GM23248 (cell line): ENCODE data around the gene CHST3. TPM values are rescaled to one million over a fixed set of nuclear protein-coding genes. Genes with fewer than 3 reads are reported as not detected.

ENCODE experiments used
- DNase-seq: peaks from one replicate; pipeline ENCODE4 v3.0.0-alpha.2; 2015
- H2AFZ ChIP-seq: fragments of 200-600 bp; sonication (generic); 2 replicates; pipeline ENCODE4 v1.6.1; 2016; ENCODE audit warnings: antibody characterized with exemption
- H3F3A ChIP-seq: fragments of 200-600 bp; sonication (generic); 2 replicates; pipeline ENCODE4 v1.6.1; 2016; ENCODE audit warnings: mild to moderate bottlenecking, antibody characterized with exemption, mixed run types; ENCODE audit not compliant: insufficient read depth
- H3K27ac ChIP-seq: fragments of 200-600 bp; sonication (generic); 2 replicates; pipeline ENCODE4 v1.5.1; 2016; ENCODE audit warnings: mild to moderate bottlenecking
- H3K27me3 ChIP-seq: fragments of 200-600 bp; sonication (generic); replicated peaks from 2 replicates; pipeline ENCODE4 v1.6.1; 2016; ENCODE audit warnings: mild to moderate bottlenecking; ENCODE audit not compliant: insufficient read depth
- H3K36me3 ChIP-seq: fragments of 200-600 bp; sonication (generic); 2 replicates; pipeline ENCODE4 v1.6.1; 2016; ENCODE audit warnings: low read depth, mild to moderate bottlenecking
- H3K4me1 ChIP-seq: fragments of 200-600 bp; sonication (generic); 2 replicates; pipeline ENCODE4 v1.6.1; 2016; ENCODE audit warnings: mild to moderate bottlenecking; ENCODE audit not compliant: insufficient read depth
- H3K4me2 ChIP-seq: fragments of 200-600 bp; sonication (generic); one replicate; pipeline ENCODE4 v1.6.1; 2016; ENCODE audit warnings: mild to moderate bottlenecking; ENCODE audit not compliant: unreplicated experiment
- H3K4me3 ChIP-seq: fragments of 200-600 bp; sonication (generic); 2 replicates; pipeline ENCODE4 v1.5.1; 2016; ENCODE audit warnings: mild to moderate bottlenecking
- H3K79me2 ChIP-seq: fragments of 200-600 bp; sonication (generic); 2 replicates; pipeline ENCODE4 v1.6.1; 2016; ENCODE audit warnings: mild to moderate bottlenecking; ENCODE audit not compliant: insufficient read depth
- H3K9ac ChIP-seq: fragments of 200-600 bp; sonication (generic); 2 replicates; pipeline ENCODE4 v1.6.1; 2016; ENCODE audit warnings: mild to moderate bottlenecking
- H3K9me2 ChIP-seq: fragments of 200-600 bp; sonication (generic); 2 replicates; pipeline ENCODE4 v1.6.1; 2016; ENCODE audit warnings: mixed run types, mild to moderate bottlenecking, moderate library complexity; ENCODE audit not compliant: insufficient read depth
- H3K9me3 ChIP-seq: fragments of 200-600 bp; sonication (generic); one replicate; pipeline ENCODE4 v1.6.1; 2017; ENCODE audit warnings: low read depth
- H4K20me1 ChIP-seq: fragments of 200-600 bp; sonication (generic); 2 replicates; pipeline ENCODE4 v1.6.0; 2016; ENCODE audit not compliant: insufficient read depth
- EZH2 ChIP-seq: fragments of 200-600 bp; sonication (generic); IDR thresholded peaks from 2 replicates; pipeline ENCODE4 v1.6.1; 2018; ENCODE audit warnings: antibody characterized with exemption, mild to moderate bottlenecking; ENCODE audit not compliant: insufficient read depth, poor library complexity, severe bottlenecking
- EZH2phosphoT487 ChIP-seq: fragments of 200-600 bp; sonication (generic); IDR thresholded peaks from 2 replicates; pipeline ENCODE4 v1.6.1; 2018; ENCODE audit warnings: antibody characterized with exemption, moderate library complexity, mild to moderate bottlenecking, low read depth; ENCODE audit not compliant: insufficient read depth
- WGBS, 2 experiments: methylation state at CpG; one replicate each; pipeline ENCODE4 v1.1.6; 2015 to 2017; ENCODE audit warnings: low lambda C conversion rate in 2 of 2, low coverage in 1 of 2; ENCODE audit errors: missing lambda C conversion rate in 2 of 2; 5-methylcytosine and 5-hydroxymethylcytosine counted together
- in situ Hi-C: fragments of 300-500 bp; cut with MboI; formaldehyde crosslinking; loops from 2 replicates; pipeline ENCODE4 v1.15.0; 2020
- polyA plus RNA-seq: library from polyadenylated mRNA; unstranded; fragments of >200 nt; fragmentation: Nextera tagmentation; extraction: Ambion mirVana; gene quantifications from 2 replicates; pipeline ENCODE4 v1.2.1, GENCODE V29; 2016
- total RNA-seq: library from RNA; depleted of rRNA; stranded (reverse); fragments of >200 nt; shearing (Covaris generic); gene quantifications from 2 replicates; pipeline ENCODE4 v1.2.3, GENCODE V29; 2014

CHST3 gene
- total and polyA plus RNA-seq, 2 experiments from 2014 or later, result 10.7 to 42.2 TPM

- no peak for DNase-seq
- H3K36me3 ChIP-seq, result no peaks in the 10 kb centered on the region
- H2AFZ ChIP-seq, result no peak overlapping the region
- H3K79me2 ChIP-seq, result no peaks in the 10 kb centered on the region
- H3K9me3 ChIP-seq, result no peaks in the 10 kb centered on the region
- 86 to 88% methylated on average over 11 of the region's 11 CpGs for WGBS, 2 experiments
- H3K4me2 ChIP-seq, result no peak overlapping the region
- H3K4me1 ChIP-seq, result peaks cover 8% of the 10 kb centered on the region
- no peak overlapping the region for H3K9ac ChIP-seq
- peaks cover 5% of the 10 kb centered on the region; the same call in 1 of the 2 replicates for H3F3A ChIP-seq
- no peak overlapping the region for H3K27ac ChIP-seq
- H3K4me3 ChIP-seq, result no peak overlapping the region
- in situ Hi-C loops, result no loop called here
- no peaks in the 10 kb centered on the region for H3K9me2 ChIP-seq
- TF ChIP-seq EZH2phosphoT487 (no peak), EZH2 (no peak)
- no peaks in the 10 kb centered on the region for H3K27me3 ChIP-seq
- H4K20me1 ChIP-seq, result no peaks in the 10 kb centered on the region
Observed at GRCh38 chr10:72019085-72019876, 55.1 kb downstream of the CHST3 start.

GRCh38 chr10:72020914-72021809 is 57.0 kb downstream of the CHST3 start:
- H3K27me3 ChIP-seq, result no peaks in the 10 kb centered on the region

GRCh38 chr10:72022228-72022627 is 58.0 kb downstream of the CHST3 start:
- 74 to 77% methylated on average over 6 of the region's 6 CpGs for WGBS, 2 experiments
- no peaks in the 10 kb centered on the region for H4K20me1 ChIP-seq
- in situ Hi-C loops, result no loop called here
- H3K79me2 ChIP-seq, result no peaks in the 10 kb centered on the region
- H3K4me1 ChIP-seq, result peaks cover 4% of the 10 kb centered on the region
- H3K27me3 ChIP-seq, result no peaks in the 10 kb centered on the region
- DNase-seq, result no peak
- TF ChIP-seq EZH2, result no peak
- TF ChIP-seq EZH2phosphoT487, result no peak
- H3K4me3 ChIP-seq, result no peak overlapping the region
- no peak overlapping the region for H2AFZ ChIP-seq
- H3K9me3 ChIP-seq, result no peaks in the 10 kb centered on the region
- H3K9me2 ChIP-seq, result no peaks in the 10 kb centered on the region
- no peaks in the 10 kb centered on the region for H3K36me3 ChIP-seq
- no peak overlapping the region for H3K27ac ChIP-seq
- no peak overlapping the region for H3K4me2 ChIP-seq
- no peak overlapping the region for H3K9ac ChIP-seq
- no peaks in the 10 kb centered on the region for H3F3A ChIP-seq

More at GRCh38 chr10:72020914-72021809, 57.0 kb downstream of the CHST3 start:
- no peak overlapping the region for H3K27ac ChIP-seq
- no peak overlapping the region for H3K4me3 ChIP-seq
- no peaks in the 10 kb centered on the region for H3K9me3 ChIP-seq
- WGBS, 2 experiments, result 80 to 81% methylated on average over 9 of the region's 9 CpGs
- no peak overlapping the region for H3K4me2 ChIP-seq
- no peaks in the 10 kb centered on the region for H3K79me2 ChIP-seq
- H3F3A ChIP-seq, result peaks cover 5% of the 10 kb centered on the region; the same call in 1 of the 2 replicates
- DNase-seq, result no peak
- in situ Hi-C loops, result no loop called here
- peaks cover 8% of the 10 kb centered on the region for H3K4me1 ChIP-seq
- H4K20me1 ChIP-seq, result no peaks in the 10 kb centered on the region
- no peak overlapping the region for H3K9ac ChIP-seq
- no peak overlapping the region for H2AFZ ChIP-seq
- no peak for TF ChIP-seq EZH2phosphoT487
- TF ChIP-seq EZH2, result no peak
- no peaks in the 10 kb centered on the region for H3K36me3 ChIP-seq
- H3K9me2 ChIP-seq, result no peaks in the 10 kb centered on the region

GRCh38 chr10:72024596-72024995 is 60.4 kb downstream of the CHST3 start:
- no peak for TF ChIP-seq EZH2phosphoT487
- no peak for TF ChIP-seq EZH2
- Histone ChIP-seq H2AFZ (no peak overlapping the region), H3K27me3 (no peaks in the 10 kb centered on the region), H3F3A (no peaks in the 10 kb centered on the region), H3K36me3 (no peaks in the 10 kb centered on the region), H3K27ac (no peak overlapping the region), H3K4me3 (no peak overlapping the region), H3K9me3 (no peaks in the 10 kb centered on the region), H3K9me2 (no peaks in the 10 kb centered on the region), H3K4me2 (no peak overlapping the region), H3K9ac (no peak overlapping the region), H4K20me1 (no peaks in the 10 kb centered on the region), H3K4me1 (peaks cover 5% of the 10 kb centered on the region; the same call in 1 of the 2 replicates), H3K79me2 (no peaks in the 10 kb centered on the region)
- no peak for DNase-seq
- 6 to 7% methylated on average over 4 of the region's 4 CpGs for WGBS, 2 experiments
- in situ Hi-C loops, result no loop called here
